Gastroesophageal sphincter (tissue), 4 donors: ENCODE data around the gene DOCK9. TPM values are rescaled to one million over a fixed set of nuclear protein-coding genes. Genes with fewer than 3 reads are reported as not detected.

Experiments used
- ATAC-seq: fragments of 150-250 bp; one replicate; pipeline ENCODE4 v1.9.1; 2016; ENCODE audit warnings: mild to moderate bottlenecking, moderate library complexity
- H3K27ac ChIP-seq, 4 donors: fragments of 200-600 bp; sonication (generic) in 3 of 4; 1 replicate in 3 of 4; 2 replicates in 1 of 4; pipeline ENCODE4 v1.5.1; 2016 to 2019
- H3K27me3 ChIP-seq: fragments of 200-600 bp; sonication (generic); one replicate; pipeline ENCODE4 v1.5.1; 2019
- H3K36me3 ChIP-seq, 2 donors: fragments of 200-600 bp; sonication (generic); one replicate each; pipeline ENCODE4 v1.5.1; 2019; ENCODE audit warnings: control low read depth in 1 of 2
- H3K4me1 ChIP-seq, 3 donors: fragments of 200-600 bp; sonication (generic); 1 replicate in 2 of 3; 2 replicates in 1 of 3; pipeline ENCODE4 v1.5.1; 2016 to 2019; ENCODE audit warnings: control low read depth in 2 of 3
- H3K4me3 ChIP-seq, 2 donors: fragments of 200-600 bp; sonication (generic); one replicate each; pipeline ENCODE4 v1.5.1; 2019; ENCODE audit warnings: mild to moderate bottlenecking in 1 of 2, moderate library complexity in 1 of 2
- H3K9me3 ChIP-seq, 3 donors: fragments of 200-600 bp; sonication (generic); one replicate each; pipeline ENCODE4 v1.5.1; 2017 to 2019; ENCODE audit warnings: control low read depth in 2 of 3
- CTCF ChIP-seq, 4 experiments: fragments of 200-600 bp in 2 of 4; fragments of 450-650 bp in 2 of 4; sonication (generic) in 1 of 4; IDR thresholded peaks; one replicate each; pipeline ENCODE4 v1.5.1; 2017 to 2019; ENCODE audit warnings: antibody characterized with exemption in 4 of 4, mild to moderate bottlenecking in 2 of 4, moderate library complexity in 2 of 4
- EP300 ChIP-seq: sonication (generic); formaldehyde crosslinking; IDR thresholded peaks from one replicate; pipeline ENCODE4 v1.6.1; 2017; ENCODE audit warnings: antibody characterized with exemption, mild to moderate bottlenecking
- POLR2A ChIP-seq, 2 donors: fragments of 450-650 bp; IDR thresholded peaks; one replicate each; pipeline ENCODE4 v1.6.1; 2017; ENCODE audit warnings: antibody characterized with exemption in 2 of 2, mild to moderate bottlenecking in 2 of 2, moderate library complexity in 1 of 2
- POLR2AphosphoS5 ChIP-seq: sonication (generic); formaldehyde crosslinking; IDR thresholded peaks from one replicate; pipeline ENCODE4 v1.6.1; 2017; ENCODE audit warnings: antibody characterized with exemption
- WGBS, 2 donors: methylation state at CpG; one replicate each; pipeline ENCODE4 v1.1.5; 2018; ENCODE audit warnings: low coverage in 1 of 2; 5-methylcytosine and 5-hydroxymethylcytosine counted together
- total RNA-seq, 4 donors: library from RNA; depleted of rRNA; stranded (reverse); fragments of >200 nt; gene quantifications; one replicate each; pipeline ENCODE4 v1.1.0, GENCODE V29; 2016

The DOCK9 gene
- total RNA-seq, 4 donors from 2014 or later, result 84.1 to 203 (median 150) TPM

GRCh38 chr13:98791611-98792010 is 186.3 kb downstream of the DOCK9 start:
- ATAC-seq, result no peak

GRCh38 chr13:98787996-98788395 is 189.9 kb downstream of the DOCK9 start:
- peaks cover 11% of the 10 kb centered on the region for H3K27me3 ChIP-seq
- no peaks in the 10 kb centered on the region for H3K9me3 ChIP-seq
- H3K27ac ChIP-seq, result no peak overlapping the region
- H3K4me1 ChIP-seq, result no peaks in the 10 kb centered on the region
- no peak for ATAC-seq
- H3K36me3 ChIP-seq, result peaks cover 0 to 14% of the 10 kb centered on the region in 2 donors
- TF ChIP-seq POLR2AphosphoS5 (no peak), EP300 (no peak), CTCF (IDR thresholded peaks at IDR 0.05) (no peak), POLR2A (IDR thresholded peaks at IDR 0.05) (no peak)
- 87 to 100% methylated on average over 3 to 9 of the region's 9 CpGs for WGBS, 2 donors
- no peak overlapping the region for H3K4me3 ChIP-seq

More at GRCh38 chr13:98791611-98792010, 186.3 kb downstream of the DOCK9 start:
- no peak for TF ChIP-seq EP300
- no peak for TF ChIP-seq CTCF (IDR thresholded peaks at IDR 0.05)
- TF ChIP-seq POLR2AphosphoS5, result no peak
- TF ChIP-seq POLR2A (IDR thresholded peaks at IDR 0.05), result no peak
- Histone ChIP-seq H3K27me3 (peaks cover 11% of the 10 kb centered on the region), H3K36me3 (peaks cover 0 to 50% of the 10 kb centered on the region in 2 donors), H3K4me1 (no peaks in the 10 kb centered on the region), H3K4me3 (no peak overlapping the region), H3K27ac (no peak overlapping the region), H3K9me3 (no peaks in the 10 kb centered on the region)
- WGBS, 2 donors, result 84 to 86% methylated on average over 4 of the region's 7 CpGs

GRCh38 chr13:98787173-98787572 is 190.7 kb downstream of the DOCK9 start:
- Histone ChIP-seq H3K4me1 (no peaks in the 10 kb centered on the region), H3K4me3 (no peak overlapping the region), H3K27me3 (peaks cover 11% of the 10 kb centered on the region), H3K27ac (no peak overlapping the region), H3K9me3 (no peaks in the 10 kb centered on the region), H3K36me3 (peaks cover 0 to 6% of the 10 kb centered on the region in 2 donors)
- TF ChIP-seq POLR2AphosphoS5 (no peak), EP300 (no peak), POLR2A (IDR thresholded peaks at IDR 0.05) (no peak), CTCF (IDR thresholded peaks at IDR 0.05) (no peak)
- WGBS, 2 donors, result 62 to 63% methylated on average over 5 to 10 of the region's 10 CpGs
- ATAC-seq, result no peak

- no peaks in the 10 kb centered on the region for H3K36me3 ChIP-seq
- peaks cover 20% of the 10 kb centered on the region for H3K27me3 ChIP-seq
- ATAC-seq, result no peak
- H3K27ac ChIP-seq, result no peak overlapping the region
- TF ChIP-seq POLR2AphosphoS5, result no peak
- TF ChIP-seq CTCF (IDR thresholded peaks at IDR 0.05), result no peak
- TF ChIP-seq EP300, result no peak
- TF ChIP-seq POLR2A (IDR thresholded peaks at IDR 0.05), result no peak
- H3K4me1 ChIP-seq, result no peaks in the 10 kb centered on the region
- no peak overlapping the region for H3K4me3 ChIP-seq
- no peaks in the 10 kb centered on the region for H3K9me3 ChIP-seq
- 63 to 77% methylated on average over 2 to 7 of the region's 7 CpGs for WGBS, 2 donors
Observed at GRCh38 chr13:98786023-98786422, 191.8 kb downstream of the DOCK9 start.

- H3K27ac ChIP-seq, result no peak overlapping the region
- no peaks in the 10 kb centered on the region for H3K4me1 ChIP-seq
- no peaks in the 10 kb centered on the region for H3K36me3 ChIP-seq
- no peaks in the 10 kb centered on the region for H3K9me3 ChIP-seq
- TF ChIP-seq POLR2AphosphoS5 (no peak), POLR2A (IDR thresholded peaks at IDR 0.05) (no peak), EP300 (no peak), CTCF (IDR thresholded peaks at IDR 0.05) (no peak)
- H3K4me3 ChIP-seq, result no peak overlapping the region
- ATAC-seq, result no peak
- peaks cover 20% of the 10 kb centered on the region for H3K27me3 ChIP-seq
- 60 to 100% methylated on average over 1 to 2 of the region's 10 CpGs for WGBS, 2 donors
Observed at GRCh38 chr13:98785405-98785804, 192.5 kb downstream of the DOCK9 start.
